K562 (cell line): ENCODE measurements around the gene DVL2.

Experiments used
- GTF2E2 ChIP-seq: fragments of 200-800 bp; sonication (Bioruptor generic); IDR thresholded peaks from 2 replicates; pipeline ENCODE4 v1.6.1; 2016; ENCODE audit warnings: missing genetic modification characterization, missing compliant biosample characterization
- POLR2AphosphoS5 ChIP-seq: IDR thresholded peaks from 2 replicates; pipeline ENCODE4 v1.6.1; 2011; ENCODE audit warnings: mild to moderate bottlenecking, low read depth, low read length, moderate library complexity; ENCODE audit not compliant: control insufficient read depth, insufficient read depth
- SREBF2 ChIP-seq: sonication (generic); formaldehyde crosslinking; IDR thresholded peaks from 2 replicates; pipeline ENCODE4 v1.4.0; 2020; ENCODE audit warnings: mild to moderate bottlenecking, missing genetic modification reagents
- ZNF740 ChIP-seq, 3 experiments: fragments of 200-800 bp in 1 of 3; sonication (Bioruptor generic) in 1 of 3; sonication (generic) in 1 of 3; formaldehyde crosslinking in 1 of 3; IDR thresholded peaks; 2 replicates each; pipeline versions ENCODE4 v1.6.1 to v1.8.0; 2016 to 2022; ENCODE audit warnings: mild to moderate bottlenecking in 2 of 3, missing compliant biosample characterization in 2 of 3, missing genetic modification characterization in 2 of 3, missing genetic modification reagents in 1 of 3
- TF ChIP-seq, protein P1 (sequence below): sonication (generic); formaldehyde crosslinking; IDR thresholded peaks from 2 replicates; pipeline ENCODE4 v1.8.0; 2022; ENCODE audit warnings: mild to moderate bottlenecking, missing genetic modification reagents, borderline replicate concordance
- TF ChIP-seq, protein P2 (sequence below), 3 experiments: IDR thresholded peaks in 2 of 3; conservative IDR thresholded peaks in 1 of 3; 2 replicates each; pipeline ENCODE4 v1.5.1; 2011 to 2012; ENCODE audit warnings: low read length in 3 of 3, mild to moderate bottlenecking in 3 of 3, control low read depth in 2 of 3, improper control_type of control experiment in 1 of 3, inconsistent platforms in 1 of 3, low read depth in 1 of 3, mixed read lengths in 1 of 3, moderate library complexity in 1 of 3; ENCODE audit not compliant: insufficient read depth in 2 of 3
- TF ChIP-seq, protein P3 (sequence below): sonication (generic); formaldehyde crosslinking; IDR thresholded peaks from 2 replicates; pipeline ENCODE4 v1.8.1; 2023; ENCODE audit warnings: mild to moderate bottlenecking, missing genetic modification reagents

GRCh38 chr17:7282752-7283321 lies 48.5 kb upstream of the DVL2 start:
- TF ChIP-seq, protein P1, sequence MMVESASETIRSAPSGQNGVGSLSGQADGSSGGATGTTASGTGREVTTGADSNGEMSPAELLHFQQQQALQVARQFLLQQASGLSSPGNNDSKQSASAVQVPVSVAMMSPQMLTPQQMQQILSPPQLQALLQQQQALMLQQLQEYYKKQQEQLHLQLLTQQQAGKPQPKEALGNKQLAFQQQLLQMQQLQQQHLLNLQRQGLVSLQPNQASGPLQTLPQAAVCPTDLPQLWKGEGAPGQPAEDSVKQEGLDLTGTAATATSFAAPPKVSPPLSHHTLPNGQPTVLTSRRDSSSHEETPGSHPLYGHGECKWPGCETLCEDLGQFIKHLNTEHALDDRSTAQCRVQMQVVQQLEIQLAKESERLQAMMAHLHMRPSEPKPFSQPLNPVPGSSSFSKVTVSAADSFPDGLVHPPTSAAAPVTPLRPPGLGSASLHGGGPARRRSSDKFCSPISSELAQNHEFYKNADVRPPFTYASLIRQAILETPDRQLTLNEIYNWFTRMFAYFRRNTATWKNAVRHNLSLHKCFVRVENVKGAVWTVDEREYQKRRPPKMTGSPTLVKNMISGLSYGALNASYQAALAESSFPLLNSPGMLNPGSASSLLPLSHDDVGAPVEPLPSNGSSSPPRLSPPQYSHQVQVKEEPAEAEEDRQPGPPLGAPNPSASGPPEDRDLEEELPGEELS (CRISPR knock-in tag) = no peak
- TF ChIP-seq ZNF740 (CRISPR knock-in tag; IDR thresholded peaks at IDR 0.05) = no peak
- no peak for TF ChIP-seq ZNF740 (tag; IDR thresholded peaks at IDR 0.05)
- TF ChIP-seq, protein P2, sequence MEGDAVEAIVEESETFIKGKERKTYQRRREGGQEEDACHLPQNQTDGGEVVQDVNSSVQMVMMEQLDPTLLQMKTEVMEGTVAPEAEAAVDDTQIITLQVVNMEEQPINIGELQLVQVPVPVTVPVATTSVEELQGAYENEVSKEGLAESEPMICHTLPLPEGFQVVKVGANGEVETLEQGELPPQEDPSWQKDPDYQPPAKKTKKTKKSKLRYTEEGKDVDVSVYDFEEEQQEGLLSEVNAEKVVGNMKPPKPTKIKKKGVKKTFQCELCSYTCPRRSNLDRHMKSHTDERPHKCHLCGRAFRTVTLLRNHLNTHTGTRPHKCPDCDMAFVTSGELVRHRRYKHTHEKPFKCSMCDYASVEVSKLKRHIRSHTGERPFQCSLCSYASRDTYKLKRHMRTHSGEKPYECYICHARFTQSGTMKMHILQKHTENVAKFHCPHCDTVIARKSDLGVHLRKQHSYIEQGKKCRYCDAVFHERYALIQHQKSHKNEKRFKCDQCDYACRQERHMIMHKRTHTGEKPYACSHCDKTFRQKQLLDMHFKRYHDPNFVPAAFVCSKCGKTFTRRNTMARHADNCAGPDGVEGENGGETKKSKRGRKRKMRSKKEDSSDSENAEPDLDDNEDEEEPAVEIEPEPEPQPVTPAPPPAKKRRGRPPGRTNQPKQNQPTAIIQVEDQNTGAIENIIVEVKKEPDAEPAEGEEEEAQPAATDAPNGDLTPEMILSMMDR (IDR thresholded peaks at IDR 0.05 in 2 of 3, conservative IDR thresholded peaks at IDR 0.05 in 1 of 3; ENCODE audit: insufficient read depth in 2 of 3, low read depth in 1 of 3, low read length in 3 of 3) = peak; percentile 15 to 36 (median 27); a peak in 3 of 6 replicates
- no peak for TF ChIP-seq SREBF2
- no peak for TF ChIP-seq POLR2AphosphoS5
- TF ChIP-seq GTF2E2 = no peak
- TF ChIP-seq, protein P3, sequence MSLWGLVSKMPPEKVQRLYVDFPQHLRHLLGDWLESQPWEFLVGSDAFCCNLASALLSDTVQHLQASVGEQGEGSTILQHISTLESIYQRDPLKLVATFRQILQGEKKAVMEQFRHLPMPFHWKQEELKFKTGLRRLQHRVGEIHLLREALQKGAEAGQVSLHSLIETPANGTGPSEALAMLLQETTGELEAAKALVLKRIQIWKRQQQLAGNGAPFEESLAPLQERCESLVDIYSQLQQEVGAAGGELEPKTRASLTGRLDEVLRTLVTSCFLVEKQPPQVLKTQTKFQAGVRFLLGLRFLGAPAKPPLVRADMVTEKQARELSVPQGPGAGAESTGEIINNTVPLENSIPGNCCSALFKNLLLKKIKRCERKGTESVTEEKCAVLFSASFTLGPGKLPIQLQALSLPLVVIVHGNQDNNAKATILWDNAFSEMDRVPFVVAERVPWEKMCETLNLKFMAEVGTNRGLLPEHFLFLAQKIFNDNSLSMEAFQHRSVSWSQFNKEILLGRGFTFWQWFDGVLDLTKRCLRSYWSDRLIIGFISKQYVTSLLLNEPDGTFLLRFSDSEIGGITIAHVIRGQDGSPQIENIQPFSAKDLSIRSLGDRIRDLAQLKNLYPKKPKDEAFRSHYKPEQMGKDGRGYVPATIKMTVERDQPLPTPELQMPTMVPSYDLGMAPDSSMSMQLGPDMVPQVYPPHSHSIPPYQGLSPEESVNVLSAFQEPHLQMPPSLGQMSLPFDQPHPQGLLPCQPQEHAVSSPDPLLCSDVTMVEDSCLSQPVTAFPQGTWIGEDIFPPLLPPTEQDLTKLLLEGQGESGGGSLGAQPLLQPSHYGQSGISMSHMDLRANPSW (CRISPR knock-in tag) = no peak
